GM12864 (cell line): ENCODE results near the gene PDE8A.

Source experiments
- DNase-seq: peaks from one replicate; pipeline ENCODE4 v3.0.0-alpha.2; 2011; ENCODE audit warnings: low read depth
- H3K4me3 ChIP-seq: 2 replicates; pipeline ENCODE4 v1.5.1; 2011; ENCODE audit warnings: mild to moderate bottlenecking, low read depth, low read length, control low read depth
- TF ChIP-seq, protein P1 (sequence below): IDR thresholded peaks from 2 replicates; pipeline ENCODE4 v1.5.1; 2011; ENCODE audit warnings: low read depth, mild to moderate bottlenecking, moderate library complexity, low read length, control low read depth, inconsistent platforms; ENCODE audit errors: missing control alignments

The PDE8A gene

DNA sequence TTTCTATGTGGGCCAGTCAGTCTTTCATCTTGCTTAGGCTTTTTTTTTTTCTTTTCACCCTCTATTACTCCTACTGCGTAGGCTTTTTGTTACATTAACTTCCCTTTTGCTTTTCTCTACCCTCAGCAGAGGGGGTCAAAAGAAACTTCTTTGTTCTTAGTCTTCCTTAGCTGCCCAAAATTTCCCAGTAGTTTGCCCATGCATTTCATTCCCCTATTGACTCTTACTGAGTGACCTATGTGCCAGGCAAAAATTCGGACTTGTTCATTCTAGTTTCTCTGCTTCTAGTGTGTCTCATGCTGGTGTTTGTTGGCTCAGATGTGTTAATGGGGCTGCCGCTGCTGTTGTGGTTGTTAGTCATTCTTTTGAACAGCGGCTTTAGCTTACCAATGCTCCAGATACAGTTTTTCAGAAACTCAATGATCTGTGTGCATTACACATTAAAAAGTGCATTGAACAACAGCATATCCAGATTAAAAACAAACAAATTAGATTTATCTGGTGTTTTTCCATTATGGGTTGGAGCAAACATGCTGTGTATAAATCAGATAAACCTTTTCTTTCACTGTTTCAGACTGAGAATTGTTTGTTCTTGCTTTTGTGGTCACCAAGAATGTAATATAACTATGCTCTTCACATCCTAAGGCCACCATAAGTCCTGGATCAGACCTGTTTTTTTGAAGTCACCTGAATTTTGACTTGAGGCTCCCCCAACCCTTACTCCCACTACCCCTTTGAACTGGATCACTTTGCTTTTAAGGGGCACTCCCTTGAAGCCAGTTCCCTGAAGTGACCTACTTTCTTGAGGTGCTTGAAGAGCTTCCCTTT is 43.1 kb downstream of the PDE8A start:
- no peak overlapping the region for H3K4me3 ChIP-seq
- TF ChIP-seq, protein P1, sequence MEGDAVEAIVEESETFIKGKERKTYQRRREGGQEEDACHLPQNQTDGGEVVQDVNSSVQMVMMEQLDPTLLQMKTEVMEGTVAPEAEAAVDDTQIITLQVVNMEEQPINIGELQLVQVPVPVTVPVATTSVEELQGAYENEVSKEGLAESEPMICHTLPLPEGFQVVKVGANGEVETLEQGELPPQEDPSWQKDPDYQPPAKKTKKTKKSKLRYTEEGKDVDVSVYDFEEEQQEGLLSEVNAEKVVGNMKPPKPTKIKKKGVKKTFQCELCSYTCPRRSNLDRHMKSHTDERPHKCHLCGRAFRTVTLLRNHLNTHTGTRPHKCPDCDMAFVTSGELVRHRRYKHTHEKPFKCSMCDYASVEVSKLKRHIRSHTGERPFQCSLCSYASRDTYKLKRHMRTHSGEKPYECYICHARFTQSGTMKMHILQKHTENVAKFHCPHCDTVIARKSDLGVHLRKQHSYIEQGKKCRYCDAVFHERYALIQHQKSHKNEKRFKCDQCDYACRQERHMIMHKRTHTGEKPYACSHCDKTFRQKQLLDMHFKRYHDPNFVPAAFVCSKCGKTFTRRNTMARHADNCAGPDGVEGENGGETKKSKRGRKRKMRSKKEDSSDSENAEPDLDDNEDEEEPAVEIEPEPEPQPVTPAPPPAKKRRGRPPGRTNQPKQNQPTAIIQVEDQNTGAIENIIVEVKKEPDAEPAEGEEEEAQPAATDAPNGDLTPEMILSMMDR = no peak
- DNase-seq = no peak

GRCh38 chr15:85025516-85026251 is 44.0 kb downstream of the PDE8A start:
- no peak for DNase-seq
- no peak overlapping the region for H3K4me3 ChIP-seq
- TF ChIP-seq, protein P1 = no peak

DNA sequence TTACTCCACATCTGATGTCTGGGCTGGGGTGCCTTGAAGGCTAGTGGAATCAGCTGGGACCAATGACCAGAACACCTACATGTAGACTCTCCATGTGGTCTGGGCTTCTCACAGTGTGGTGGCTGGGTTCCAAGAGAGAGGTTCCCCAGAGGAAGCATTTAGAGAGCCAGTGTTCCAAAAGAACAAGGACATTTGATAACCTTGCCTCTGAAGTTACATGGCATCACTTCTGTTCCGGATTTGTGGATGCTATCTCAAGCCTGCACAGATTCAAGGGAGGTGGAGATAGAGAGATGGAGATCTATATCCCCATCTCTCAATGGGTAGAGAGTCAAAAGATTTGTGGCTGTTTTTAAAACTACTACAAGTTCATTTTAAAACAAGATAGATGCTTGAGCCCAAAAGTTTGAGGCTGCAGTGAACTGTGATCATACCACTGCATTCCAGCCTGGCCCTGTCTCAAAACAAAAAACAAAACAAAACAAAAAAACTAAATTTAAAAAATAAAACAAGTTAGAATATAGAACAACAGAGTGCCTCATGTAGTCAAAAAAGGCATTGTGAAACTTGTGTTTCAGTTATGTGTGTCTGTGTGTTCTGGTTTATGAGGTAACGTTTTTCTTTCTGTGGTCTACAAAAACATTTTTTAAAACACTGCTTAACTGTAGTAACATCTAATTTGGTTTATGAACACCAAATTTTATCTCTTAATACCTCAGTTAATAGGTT is 44.8 kb downstream of the PDE8A start:
- TF ChIP-seq, protein P1 = no peak
- DNase-seq = no peak
- no peak overlapping the region for H3K4me3 ChIP-seq

DNA sequence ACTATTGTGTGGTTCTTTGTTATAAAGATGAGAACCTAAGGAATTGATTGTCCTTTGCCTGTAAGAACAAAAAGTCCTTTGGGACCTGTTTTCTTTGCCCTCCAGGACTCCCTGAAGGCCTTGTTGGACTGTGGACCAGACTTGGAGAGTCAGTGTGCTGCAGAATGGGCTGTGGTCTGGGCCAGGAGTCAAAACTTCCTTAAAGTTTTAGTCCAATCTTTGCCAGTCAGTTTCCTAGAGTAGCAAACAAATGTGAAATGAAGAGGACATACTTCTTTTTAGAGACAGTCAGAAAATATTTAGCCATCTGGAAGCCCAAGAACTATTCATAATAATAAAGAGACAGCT is 45.4 kb downstream of the PDE8A start:
- H3K4me3 ChIP-seq = no peak overlapping the region
- TF ChIP-seq, protein P1 = no peak
- DNase-seq = no peak

DNA sequence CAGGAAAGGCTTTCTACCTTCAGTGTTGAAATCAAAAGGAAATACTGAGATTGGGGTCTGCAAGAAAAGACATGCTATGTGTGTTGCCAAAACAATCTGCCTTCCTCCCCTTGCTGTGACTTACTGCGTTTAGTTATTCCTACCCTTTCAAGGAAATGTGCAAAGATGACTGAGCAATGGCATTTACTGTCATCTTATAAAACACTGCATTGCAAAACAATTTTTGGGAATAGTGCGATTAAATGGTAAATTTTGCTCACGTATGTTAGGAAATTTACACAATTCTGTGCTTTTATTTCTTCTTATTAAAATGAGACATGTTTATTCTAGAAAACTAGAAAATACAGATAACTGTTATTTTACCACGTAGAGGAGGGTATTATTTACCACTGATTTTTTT is 45.8 kb downstream of the PDE8A start:
- TF ChIP-seq, protein P1 = no peak
- no peak overlapping the region for H3K4me3 ChIP-seq
- DNase-seq = no peak

- no peak for DNase-seq
- TF ChIP-seq, protein P1 = no peak
- no peak overlapping the region for H3K4me3 ChIP-seq
These were observed 46.8 kb downstream of the PDE8A start for GRCh38 chr15:85028416-85028815.
